Gastroesophageal sphincter (tissue), 4 donors: ENCODE results near the gene UBR4. TPM values are rescaled to one million over a fixed set of nuclear protein-coding genes. Genes with fewer than 3 reads are reported as not detected.
A peak's percentile ranks its signal among the peaks of the same experiment; 100 is the strongest.

ENCODE experiments used
- ATAC-seq: fragments of 150-250 bp; one replicate; pipeline ENCODE4 v1.9.1; 2016; ENCODE audit warnings: mild to moderate bottlenecking, moderate library complexity
- H3K27ac ChIP-seq, 4 donors: fragments of 200-600 bp; sonication (generic) in 3 of 4; 1 replicate in 3 of 4; 2 replicates in 1 of 4; pipeline ENCODE4 v1.5.1; 2016 to 2019
- H3K27me3 ChIP-seq: fragments of 200-600 bp; sonication (generic); one replicate; pipeline ENCODE4 v1.5.1; 2019
- H3K36me3 ChIP-seq, 2 donors: fragments of 200-600 bp; sonication (generic); one replicate each; pipeline ENCODE4 v1.5.1; 2019; ENCODE audit warnings: control low read depth in 1 of 2
- H3K4me1 ChIP-seq, 3 donors: fragments of 200-600 bp; sonication (generic); 1 replicate in 2 of 3; 2 replicates in 1 of 3; pipeline ENCODE4 v1.5.1; 2016 to 2019; ENCODE audit warnings: control low read depth in 2 of 3
- H3K4me3 ChIP-seq, 2 donors: fragments of 200-600 bp; sonication (generic); one replicate each; pipeline ENCODE4 v1.5.1; 2019; ENCODE audit warnings: mild to moderate bottlenecking in 1 of 2, moderate library complexity in 1 of 2
- H3K9me3 ChIP-seq, 3 donors: fragments of 200-600 bp; sonication (generic); one replicate each; pipeline ENCODE4 v1.5.1; 2017 to 2019; ENCODE audit warnings: control low read depth in 2 of 3
- EP300 ChIP-seq: sonication (generic); formaldehyde crosslinking; IDR thresholded peaks from one replicate; pipeline ENCODE4 v1.6.1; 2017; ENCODE audit warnings: antibody characterized with exemption, mild to moderate bottlenecking
- POLR2A ChIP-seq, 2 donors: fragments of 450-650 bp; IDR thresholded peaks; one replicate each; pipeline ENCODE4 v1.6.1; 2017; ENCODE audit warnings: antibody characterized with exemption in 2 of 2, mild to moderate bottlenecking in 2 of 2, moderate library complexity in 1 of 2
- POLR2AphosphoS5 ChIP-seq: sonication (generic); formaldehyde crosslinking; IDR thresholded peaks from one replicate; pipeline ENCODE4 v1.6.1; 2017; ENCODE audit warnings: antibody characterized with exemption
- WGBS, 2 donors: methylation state at CpG; one replicate each; pipeline ENCODE4 v1.1.5; 2018; ENCODE audit warnings: low coverage in 1 of 2; 5-methylcytosine and 5-hydroxymethylcytosine counted together
- total RNA-seq, 4 donors: library from RNA; depleted of rRNA; stranded (reverse); fragments of >200 nt; gene quantifications; one replicate each; pipeline ENCODE4 v1.1.0, GENCODE V29; 2016
- TF ChIP-seq, protein P1 (sequence below), 4 experiments: fragments of 200-600 bp in 2 of 4; fragments of 450-650 bp in 2 of 4; sonication (generic) in 1 of 4; IDR thresholded peaks; one replicate each; pipeline ENCODE4 v1.5.1; 2017 to 2019; ENCODE audit warnings: antibody characterized with exemption in 4 of 4, mild to moderate bottlenecking in 2 of 4, moderate library complexity in 2 of 4

Gene UBR4
- total RNA-seq, 4 donors from 2014 or later, result 79.3 to 200 (median 191) TPM

DNA sequence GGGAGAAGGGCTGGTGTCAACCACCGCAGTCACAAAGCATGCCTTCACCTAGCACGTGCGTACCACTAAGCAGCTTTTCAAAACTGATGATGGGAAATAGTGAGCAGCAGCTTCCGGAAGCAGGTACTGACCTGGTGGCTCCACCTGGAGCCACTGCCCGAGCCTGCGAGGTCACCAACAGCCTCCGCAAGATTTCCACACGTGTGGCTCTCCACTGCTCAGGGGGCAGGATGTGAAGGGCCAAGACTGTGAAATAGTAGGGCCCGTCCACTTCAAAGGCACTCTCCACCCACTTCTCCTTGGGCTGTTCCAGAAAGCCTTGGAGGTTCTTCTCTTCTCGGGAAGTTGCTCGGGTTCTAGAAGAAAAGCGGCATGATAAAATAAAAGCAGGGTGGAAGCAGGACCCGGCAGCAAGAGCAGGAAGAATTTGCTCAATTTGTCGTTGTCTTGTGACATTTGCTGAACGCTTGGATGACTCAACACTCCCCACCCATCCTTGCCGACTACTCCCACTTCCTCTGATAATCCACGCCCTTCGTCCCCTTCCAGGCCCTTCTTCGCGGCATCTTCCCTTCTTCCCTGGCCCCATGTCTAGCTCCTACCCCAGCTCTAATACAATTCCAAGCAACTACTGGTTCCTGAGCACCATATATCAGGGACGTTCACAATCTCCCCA is 128.7 kb downstream of the UBR4 start:
- Histone ChIP-seq H3K4me1 (peaks cover 0 to 12% (median 0%) of the 10 kb centered on the region in 3 donors), H3K9me3 (no peaks in the 10 kb centered on the region), H3K4me3 (peak overlapping the region in 1 of 2 donors; percentile 17), H3K27me3 (no peaks in the 10 kb centered on the region), H3K36me3 (peaks cover 0 to 100% of the 10 kb centered on the region in 2 donors), H3K27ac (peak overlapping the region in 3 of 4 donors; percentile 11 to 68 (median 31))
- WGBS, 2 donors, result 41 to 44% methylated on average over 11 to 12 of the region's 21 CpGs
- ATAC-seq, result peak; percentile 82
- TF ChIP-seq POLR2AphosphoS5 (no peak), EP300 (no peak), POLR2A (IDR thresholded peaks at IDR 0.05) (no peak)
- TF ChIP-seq, protein P1, sequence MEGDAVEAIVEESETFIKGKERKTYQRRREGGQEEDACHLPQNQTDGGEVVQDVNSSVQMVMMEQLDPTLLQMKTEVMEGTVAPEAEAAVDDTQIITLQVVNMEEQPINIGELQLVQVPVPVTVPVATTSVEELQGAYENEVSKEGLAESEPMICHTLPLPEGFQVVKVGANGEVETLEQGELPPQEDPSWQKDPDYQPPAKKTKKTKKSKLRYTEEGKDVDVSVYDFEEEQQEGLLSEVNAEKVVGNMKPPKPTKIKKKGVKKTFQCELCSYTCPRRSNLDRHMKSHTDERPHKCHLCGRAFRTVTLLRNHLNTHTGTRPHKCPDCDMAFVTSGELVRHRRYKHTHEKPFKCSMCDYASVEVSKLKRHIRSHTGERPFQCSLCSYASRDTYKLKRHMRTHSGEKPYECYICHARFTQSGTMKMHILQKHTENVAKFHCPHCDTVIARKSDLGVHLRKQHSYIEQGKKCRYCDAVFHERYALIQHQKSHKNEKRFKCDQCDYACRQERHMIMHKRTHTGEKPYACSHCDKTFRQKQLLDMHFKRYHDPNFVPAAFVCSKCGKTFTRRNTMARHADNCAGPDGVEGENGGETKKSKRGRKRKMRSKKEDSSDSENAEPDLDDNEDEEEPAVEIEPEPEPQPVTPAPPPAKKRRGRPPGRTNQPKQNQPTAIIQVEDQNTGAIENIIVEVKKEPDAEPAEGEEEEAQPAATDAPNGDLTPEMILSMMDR (IDR thresholded peaks at IDR 0.05), result no peak

DNA sequence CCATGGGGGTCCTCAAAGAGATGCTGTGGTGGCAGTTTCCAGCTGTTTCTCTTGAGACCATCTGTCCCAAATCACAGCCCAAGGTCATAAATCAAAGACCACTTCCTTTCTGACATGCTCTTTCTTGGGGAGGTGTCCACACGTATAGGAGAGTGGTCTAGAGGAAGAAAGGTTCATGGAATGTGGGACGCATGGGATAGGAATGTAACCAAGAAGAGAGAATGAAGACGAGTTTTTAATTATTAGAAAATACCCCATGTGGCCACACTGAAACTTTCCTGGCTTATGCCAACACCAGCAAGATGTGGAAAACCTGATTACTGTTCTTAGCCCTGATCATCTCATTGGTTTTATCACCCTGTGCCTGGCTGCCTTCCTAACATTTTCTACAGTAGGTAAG is 129.3 kb downstream of the UBR4 start:
- ATAC-seq, result no peak
- 58 to 83% methylated on average over 1 to 3 of the region's 3 CpGs for WGBS, 2 donors

DNA sequence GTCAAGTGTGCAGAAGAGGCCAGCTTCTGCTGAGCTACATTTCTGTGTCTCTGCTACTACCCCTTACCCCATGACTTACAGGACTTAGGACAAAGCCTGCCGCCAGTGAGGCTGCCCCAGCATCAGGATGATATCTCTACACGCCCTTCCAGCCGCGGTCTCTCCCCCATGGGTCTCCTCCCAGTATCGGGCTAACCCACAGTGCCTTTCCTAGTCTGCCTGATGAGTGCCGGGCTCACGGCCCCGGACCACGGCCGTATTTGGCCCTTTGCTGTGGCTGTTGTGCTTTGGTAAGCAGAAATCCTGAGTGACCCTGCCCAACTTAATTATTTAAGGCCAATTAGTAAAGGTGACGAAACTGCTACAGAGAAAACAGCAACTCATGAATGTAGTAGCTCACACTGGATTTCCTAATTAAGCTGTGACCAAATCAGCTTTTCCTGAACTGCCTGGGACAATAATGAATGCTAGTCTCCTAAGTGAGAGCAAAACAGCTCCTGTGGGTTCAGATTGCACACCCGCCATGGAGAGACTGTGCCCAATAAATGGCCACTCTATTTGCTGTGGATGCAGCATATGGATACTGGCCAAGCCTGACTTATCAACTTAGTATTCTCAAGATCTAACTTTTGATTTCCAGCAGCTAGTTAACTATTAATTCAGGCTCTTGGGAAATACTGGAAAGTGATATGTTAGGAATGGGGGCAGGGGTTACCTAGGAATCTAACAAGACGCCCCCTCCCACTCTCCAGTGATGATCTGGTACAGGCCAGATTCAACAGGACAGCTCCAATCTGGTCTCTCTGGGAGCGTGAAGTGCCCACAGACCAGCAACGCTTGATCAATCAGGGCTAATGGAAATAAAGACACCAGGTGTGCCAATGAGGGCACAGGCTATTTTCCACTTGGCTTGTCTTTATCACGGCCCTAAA is 130.3 kb downstream of the UBR4 start:
- WGBS, 2 donors, result 83 to 100% methylated on average over 2 to 9 of the region's 16 CpGs
- no peak for ATAC-seq
- Histone ChIP-seq H3K4me3 (no peak overlapping the region), H3K27me3 (no peaks in the 10 kb centered on the region), H3K4me1 (peaks cover 0 to 19% (median 5%) of the 10 kb centered on the region in 3 donors), H3K27ac (peak overlapping the region in 1 of 4 donors; percentile 14), H3K36me3 (peaks cover 0 to 100% of the 10 kb centered on the region in 2 donors), H3K9me3 (no peaks in the 10 kb centered on the region)
- no peak for TF ChIP-seq POLR2AphosphoS5
- no peak for TF ChIP-seq POLR2A (IDR thresholded peaks at IDR 0.05)
- TF ChIP-seq, protein P1 (IDR thresholded peaks at IDR 0.05), result no peak

More for the DNA sequence above, 129.3 kb downstream of the UBR4 start:
- H3K9me3 ChIP-seq, result no peaks in the 10 kb centered on the region
- peak overlapping the region in 2 of 4 donors; percentile 29 to 68 for H3K27ac ChIP-seq
- no peak overlapping the region for H3K4me3 ChIP-seq
- TF ChIP-seq, protein P1 (IDR thresholded peaks at IDR 0.05), result no peak
- no peak for TF ChIP-seq POLR2AphosphoS5
- TF ChIP-seq POLR2A (IDR thresholded peaks at IDR 0.05), result no peak
- TF ChIP-seq EP300, result no peak
- H3K4me1 ChIP-seq, result peaks cover 0 to 10% (median 0%) of the 10 kb centered on the region in 3 donors
- H3K27me3 ChIP-seq, result no peaks in the 10 kb centered on the region
- peaks cover 0 to 100% of the 10 kb centered on the region in 2 donors for H3K36me3 ChIP-seq

DNA sequence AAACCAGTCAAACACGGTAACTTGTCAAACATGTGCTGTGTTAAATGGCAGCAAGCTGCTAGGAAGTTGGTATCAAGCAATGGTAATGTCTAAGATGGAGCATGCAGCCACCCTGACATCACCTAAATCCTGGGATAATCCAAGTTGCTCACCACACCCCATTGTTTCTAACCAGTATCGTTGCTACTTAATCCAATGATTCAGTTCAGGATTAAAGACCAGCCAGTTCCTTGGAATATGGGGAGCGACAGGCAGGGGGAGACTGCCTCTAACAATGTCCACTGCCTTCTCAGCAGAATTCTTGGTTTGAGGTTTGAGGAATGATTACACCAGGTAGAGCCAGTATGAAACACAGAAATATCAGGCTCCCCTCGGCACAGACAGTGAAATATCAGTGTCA is 131.5 kb downstream of the UBR4 start:
- Histone ChIP-seq H3K27ac (no peak overlapping the region), H3K36me3 (peaks cover 0 to 100% of the 10 kb centered on the region in 2 donors), H3K4me1 (peaks cover 0 to 31% (median 8%) of the 10 kb centered on the region in 3 donors), H3K27me3 (no peaks in the 10 kb centered on the region), H3K4me3 (no peak overlapping the region), H3K9me3 (no peaks in the 10 kb centered on the region)
- 75 to 91% methylated on average over 2 to 4 of the region's 4 CpGs for WGBS, 2 donors
- TF ChIP-seq EP300, result no peak
- no peak for TF ChIP-seq POLR2A (IDR thresholded peaks at IDR 0.05)
- TF ChIP-seq, protein P1 (IDR thresholded peaks at IDR 0.05), result no peak
- TF ChIP-seq POLR2AphosphoS5, result no peak
- no peak for ATAC-seq
